Limb (tissue), 2 donors: ENCODE results near the gene MYH7.
"Not testable (repeated sequence)": the region's sequence is repeated elsewhere in the genome, so short reads cannot be mapped to it uniquely, and the experiment has no call there.

Experiments used
- DNase-seq, 2 donors: peaks; one replicate each; pipeline ENCODE4 v3.0.0-alpha.2; 2016; ENCODE audit errors: extremely low spot score in 2 of 2

Gene MYH7

DNA sequence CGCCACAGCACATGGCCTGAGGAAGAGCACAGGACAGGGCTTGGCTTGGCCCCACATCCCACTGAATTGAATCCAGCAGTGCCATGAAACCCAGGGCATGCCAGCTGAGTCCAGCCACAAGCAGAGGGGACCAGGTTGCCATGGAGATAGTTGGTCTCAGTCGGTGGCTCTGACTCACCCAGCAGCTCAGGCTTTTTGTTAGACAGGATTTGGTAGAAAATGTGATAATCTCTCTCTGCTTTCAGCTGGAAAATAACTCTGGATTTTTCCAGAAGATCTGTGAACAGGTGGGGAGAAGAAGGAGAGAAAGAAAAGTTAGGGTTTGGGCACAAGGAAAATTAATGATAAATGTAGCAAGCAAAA lies 4.8 kb downstream of the MYH7 start:
- peak in 1 of 2 donors; percentile 33 for DNase-seq

DNA sequence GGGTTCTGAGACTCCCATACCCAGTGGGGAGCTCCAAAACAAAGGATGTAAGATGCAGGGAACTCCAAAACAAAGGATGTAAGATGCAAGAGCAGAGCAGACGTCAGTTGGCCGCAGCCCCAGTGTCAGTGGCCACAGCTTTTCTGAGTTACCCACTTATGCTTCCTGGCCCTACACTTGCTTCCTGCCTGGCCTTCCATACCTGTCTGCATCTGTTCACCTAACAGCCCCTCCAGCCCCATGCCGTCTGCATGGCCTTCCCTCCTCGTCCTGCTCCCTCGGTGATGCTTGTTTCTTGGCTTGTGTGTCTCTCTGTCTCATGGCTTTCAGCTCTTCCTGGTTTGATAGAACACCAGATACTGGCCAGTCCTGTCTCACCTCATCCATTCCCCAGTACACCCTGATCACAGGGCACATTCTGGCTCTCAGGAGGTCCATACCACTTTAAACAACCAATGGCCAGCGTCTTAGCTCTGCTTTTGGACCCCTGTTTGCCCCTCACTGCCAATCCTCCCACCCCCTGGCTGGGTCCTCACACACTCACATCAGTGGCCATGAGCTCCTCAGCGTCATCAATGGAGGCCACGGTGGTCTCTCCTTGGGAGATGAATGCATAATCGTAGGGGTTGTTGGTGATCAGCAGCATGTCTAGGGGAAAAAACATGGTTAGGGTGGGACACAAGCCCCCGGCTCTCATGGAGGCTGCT lies 5.3 kb downstream of the MYH7 start:
- no peak for DNase-seq

DNA sequence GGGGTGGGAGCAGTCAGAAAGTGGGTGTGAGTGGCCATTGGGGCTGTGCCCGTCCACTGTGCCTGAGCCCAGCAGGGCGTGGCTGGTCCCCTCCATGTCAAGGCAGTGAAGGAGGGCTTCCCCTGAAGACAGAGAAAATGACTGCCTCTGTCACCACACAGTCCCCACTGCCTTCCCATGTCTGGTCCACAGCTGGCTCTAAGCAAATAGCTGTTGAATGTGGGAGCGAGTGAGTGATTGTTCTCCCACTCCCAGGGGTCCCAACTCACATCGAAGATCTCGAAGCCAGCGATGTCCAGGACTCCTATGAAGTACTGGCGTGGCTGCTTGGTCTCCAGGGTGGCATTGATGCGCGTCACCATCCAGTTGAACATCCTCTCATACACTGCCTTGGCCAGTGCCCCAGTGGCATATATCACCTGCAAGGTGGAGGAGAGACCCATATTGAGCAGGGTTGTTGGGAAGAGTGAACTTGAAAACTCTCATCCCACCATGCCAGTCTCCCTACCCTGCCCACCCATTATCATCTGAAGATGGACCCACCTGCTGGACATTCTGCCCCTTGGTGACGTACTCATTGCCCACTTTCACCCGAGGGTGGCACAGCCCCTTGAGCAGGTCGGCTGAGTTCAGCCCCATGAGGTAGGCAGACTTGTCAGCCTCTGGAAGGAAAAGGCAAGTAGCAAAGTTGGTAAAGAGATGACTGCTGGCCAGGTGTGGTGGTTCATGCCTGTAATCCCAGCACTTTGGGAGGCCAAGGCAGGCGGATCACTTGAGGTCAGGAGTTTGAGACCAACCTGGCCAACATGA lies 6.6 kb downstream of the MYH7 start:
- DNase-seq = no peak

DNA sequence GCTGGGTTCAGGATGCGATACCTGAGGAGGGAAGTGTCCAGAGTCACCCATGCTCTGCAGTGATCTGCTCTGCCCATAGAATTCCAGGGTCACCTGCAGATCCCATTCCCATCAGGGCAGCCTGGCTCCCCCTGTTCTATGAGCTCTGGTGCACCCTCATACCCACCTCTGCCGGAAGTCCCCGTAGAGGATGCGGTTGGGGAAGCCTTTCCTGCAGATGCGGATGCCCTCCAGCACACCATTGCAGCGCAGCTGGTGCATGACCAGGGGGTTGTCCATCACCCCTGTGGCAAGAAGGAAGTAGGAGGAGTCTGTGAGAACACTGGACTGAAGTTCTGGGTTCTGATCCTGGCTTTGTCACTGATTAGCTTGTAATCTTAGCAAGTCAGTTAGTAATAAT lies 9.7 kb downstream of the MYH7 start:
- not testable (repeated sequence) for DNase-seq

DNA sequence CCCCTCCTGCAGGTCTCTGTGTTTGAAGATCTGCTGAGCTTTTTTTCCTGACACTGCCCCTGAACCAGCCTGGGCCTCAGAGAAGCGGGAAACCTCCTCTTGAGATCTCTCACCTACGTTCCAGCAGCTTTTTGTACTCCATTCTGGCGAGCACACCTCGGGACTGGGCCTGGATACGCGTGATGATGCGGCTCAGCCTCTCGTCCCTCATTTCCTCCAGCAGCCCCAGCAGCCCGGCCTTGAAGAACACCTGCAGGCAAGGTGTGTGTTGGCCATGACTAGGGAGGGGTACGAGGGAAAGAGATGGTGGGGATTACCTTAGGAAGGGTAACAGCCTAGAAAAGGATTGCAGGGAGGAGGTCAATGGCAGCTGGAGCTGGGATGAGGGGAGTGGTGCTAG lies 10.3 kb downstream of the MYH7 start:
- DNase-seq = no peak

DNA sequence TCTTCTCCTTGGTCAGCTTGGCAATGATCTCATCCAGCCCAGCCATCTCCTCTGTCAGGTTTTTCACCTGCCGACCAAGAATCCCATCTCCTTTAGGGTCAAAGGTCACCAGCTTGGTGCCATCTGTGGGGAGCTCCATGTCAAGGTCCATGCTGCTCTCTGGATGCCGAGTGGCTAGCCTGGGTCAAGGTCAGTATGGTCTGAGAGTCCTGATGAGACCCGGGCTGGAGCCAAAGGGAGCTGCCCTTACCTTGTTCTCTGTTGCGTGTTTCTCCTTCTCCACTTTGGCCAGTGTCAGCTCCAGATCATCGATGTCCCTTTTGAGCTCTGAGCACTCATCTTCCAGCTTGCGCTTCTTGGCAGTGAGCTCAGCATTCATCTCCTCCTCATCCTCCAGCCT lies 11.8 kb downstream of the MYH7 start:
- no peak for DNase-seq

DNA sequence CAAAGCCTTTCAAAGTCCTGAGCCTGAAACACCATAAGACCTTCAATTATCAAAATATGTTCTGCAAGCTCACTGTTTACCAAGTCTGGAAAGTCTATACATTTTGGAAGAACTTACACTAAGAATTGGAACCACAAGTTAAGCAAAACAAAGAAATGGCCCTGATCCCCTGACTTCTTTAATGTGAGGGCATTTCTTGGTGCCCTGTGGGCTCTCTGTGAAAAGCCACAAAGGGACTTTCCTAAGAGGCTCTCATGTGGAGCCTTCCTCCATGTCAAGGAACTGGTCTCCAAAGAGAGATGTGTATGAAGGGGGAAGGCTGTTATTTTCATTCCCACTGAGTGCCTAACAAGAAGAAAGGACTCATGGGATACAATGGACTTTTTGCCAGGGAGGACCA lies 13.9 kb downstream of the MYH7 start:
- no peak for DNase-seq

DNA sequence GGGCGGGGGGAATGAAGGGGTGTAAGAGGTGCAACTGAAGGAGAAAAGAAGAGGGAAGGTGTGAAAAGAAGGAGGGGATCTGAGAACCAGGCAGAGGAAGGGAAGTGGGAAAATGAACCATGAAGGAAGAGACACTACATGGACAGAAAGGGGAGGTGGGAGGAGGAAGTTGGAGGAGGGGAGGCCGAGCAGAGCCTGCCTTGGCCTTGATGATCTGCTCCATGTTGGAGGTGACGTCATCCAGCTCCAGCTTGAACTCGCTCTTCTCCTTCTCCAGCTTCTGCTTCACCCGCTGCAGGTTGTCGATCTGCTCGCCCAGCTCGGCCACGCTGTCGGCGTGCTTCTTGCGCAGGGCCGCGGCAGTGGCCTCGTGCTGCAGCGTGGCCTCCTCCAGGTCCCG lies 15.8 kb downstream of the MYH7 start:
- not testable (repeated sequence) for DNase-seq

DNA sequence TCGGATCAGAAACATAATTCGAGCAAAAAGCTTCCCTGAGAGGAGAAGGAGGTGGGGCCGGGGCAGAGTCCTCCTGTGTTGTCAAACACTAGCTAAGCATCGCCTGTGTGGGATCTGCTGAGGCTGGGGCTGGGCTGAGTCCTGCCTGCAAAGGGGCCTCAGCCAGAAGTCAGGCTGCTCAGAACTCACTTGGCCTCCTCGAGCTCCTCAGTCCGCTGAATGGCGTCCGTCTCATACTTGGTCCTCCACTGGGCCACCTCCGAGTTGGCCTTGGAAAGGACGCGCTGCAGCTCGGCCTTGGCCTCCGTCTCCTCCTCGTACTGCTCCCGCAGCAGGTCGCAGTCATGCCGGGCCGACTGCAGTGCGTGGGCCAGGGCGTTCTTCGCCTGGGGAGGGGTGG lies 17.4 kb downstream of the MYH7 start:
- DNase-seq = no peak

DNA sequence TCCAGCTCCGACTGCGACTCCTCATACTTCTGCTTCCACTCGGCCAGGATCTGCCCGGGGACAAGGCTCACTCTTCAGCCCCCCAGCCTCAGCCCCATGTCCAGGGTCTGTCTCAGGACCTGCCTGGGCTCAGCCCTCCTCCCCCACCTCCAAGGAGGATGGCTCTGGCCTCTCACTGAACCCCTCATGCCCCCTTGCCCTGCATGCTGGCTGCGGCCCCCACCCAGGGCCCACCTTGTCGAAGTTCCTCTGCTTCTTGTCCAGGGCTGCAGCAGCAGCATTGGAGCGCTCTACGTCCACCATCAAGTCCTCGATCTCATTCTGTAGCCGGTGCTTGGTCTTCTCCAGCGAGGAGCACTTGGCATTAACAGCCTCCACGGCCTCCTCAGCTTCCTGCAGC lies 18.2 kb downstream of the MYH7 start:
- DNase-seq = not testable (repeated sequence)

DNA sequence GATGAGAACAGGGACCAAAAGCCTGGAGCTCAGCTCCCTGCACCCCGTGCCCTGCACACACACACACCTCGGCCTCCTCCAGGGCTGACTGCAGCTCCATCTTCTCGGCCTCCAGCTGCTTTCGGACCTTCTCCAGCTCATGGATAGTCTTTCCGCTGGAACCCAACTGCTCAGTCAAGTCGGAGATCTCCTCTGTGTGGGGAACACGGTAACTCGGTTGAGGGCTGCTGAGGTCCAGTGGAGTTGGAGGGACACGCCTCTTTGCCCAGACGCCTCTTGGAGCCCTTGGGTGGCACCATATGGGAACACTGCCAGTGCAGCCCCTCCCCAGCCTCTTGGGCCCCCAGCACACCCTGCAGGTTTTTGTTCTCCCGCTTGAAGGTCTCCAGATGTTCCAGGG lies 18.7 kb downstream of the MYH7 start:
- DNase-seq = no peak

DNA sequence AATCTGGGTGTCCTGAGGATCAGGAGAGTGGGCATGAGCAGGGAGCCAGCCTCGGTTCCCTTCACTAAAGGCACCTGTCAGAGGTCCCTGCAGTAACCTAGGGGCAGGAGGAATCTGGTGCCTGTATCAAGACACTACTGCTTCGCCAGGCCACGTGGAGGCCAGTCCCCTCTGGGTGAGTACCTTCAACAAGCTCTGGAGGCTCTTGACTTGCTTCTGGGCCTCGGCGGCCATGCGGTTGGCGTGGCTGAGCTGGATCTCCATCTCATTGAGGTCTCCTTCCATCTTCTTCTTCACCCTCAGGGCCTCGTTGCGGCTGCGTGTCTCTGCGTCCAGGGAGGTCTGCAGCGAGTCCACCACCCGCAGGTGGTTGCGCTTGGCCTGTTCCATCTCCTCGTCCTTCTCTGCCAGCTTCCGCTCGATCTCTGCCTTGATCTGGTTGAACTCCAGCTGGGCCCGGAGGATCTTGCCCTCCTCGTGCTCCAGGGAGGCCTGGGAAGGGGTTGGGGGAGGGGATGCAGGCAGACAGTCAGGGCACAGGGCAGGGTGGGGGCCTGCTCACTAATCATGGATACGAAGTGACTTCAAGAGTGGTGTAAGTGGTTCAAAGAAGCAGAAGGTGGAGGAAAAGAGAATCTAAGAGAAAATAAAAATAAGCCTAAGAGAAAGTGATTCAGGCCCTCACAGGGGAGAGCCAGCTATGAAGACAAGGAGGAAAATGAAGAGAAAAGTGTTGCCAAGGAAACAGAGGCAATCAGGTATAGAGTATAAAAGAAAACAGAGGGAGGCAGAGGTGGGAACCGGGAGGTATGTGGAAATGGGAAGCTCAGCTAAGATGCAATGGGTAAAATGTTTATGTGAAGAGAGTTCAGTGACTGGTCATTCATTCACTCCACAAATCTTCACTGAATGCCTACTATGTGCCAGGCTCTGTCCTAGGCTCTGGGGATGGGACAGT lies 19.4 kb downstream of the MYH7 start:
- no peak for DNase-seq

DNA sequence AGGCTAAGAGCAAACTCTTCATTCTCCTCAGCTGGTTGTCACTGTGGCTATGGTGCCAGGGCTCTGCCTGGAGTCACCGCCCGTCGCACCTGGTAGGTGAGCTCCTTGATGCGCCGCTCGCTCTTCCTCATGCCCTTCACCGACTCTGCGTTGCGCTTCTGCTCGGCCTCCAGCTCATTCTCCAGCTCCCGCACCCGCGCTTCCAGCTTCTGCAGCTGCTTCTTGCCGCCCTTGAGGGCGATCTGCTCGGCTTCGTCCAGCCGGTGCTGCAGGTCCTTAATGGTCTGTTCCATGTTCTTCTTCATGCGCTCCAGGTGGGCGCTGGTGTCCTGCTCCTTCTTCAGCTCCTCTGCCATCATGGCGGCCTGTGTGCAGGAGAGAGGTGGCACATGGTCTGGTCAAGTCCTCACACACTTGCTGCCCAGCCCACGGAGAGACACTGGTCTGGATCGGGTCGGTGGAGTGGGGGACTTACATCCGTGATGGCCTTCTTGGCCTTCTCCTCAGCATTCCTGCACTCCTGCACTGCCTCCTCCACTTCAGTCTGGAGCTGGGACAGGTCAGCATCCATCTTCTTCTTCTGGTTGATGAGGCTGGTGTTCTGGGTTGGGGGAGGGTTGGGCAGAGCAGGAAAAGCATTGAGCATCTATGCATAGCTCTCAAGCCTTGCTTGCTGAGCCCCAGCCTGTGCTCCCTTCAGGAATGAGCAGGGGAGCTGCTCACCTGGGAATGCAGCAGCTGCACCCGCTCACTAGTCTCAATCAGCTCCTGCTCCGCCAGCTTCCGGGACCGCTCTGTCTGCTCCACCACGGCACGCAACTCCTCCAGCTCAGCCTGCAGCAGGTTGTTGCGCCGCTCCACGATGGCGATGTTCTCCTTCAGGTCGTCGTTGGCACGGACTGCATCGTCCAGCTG lies 20.3 kb downstream of the MYH7 start:
- DNase-seq = no peak

DNA sequence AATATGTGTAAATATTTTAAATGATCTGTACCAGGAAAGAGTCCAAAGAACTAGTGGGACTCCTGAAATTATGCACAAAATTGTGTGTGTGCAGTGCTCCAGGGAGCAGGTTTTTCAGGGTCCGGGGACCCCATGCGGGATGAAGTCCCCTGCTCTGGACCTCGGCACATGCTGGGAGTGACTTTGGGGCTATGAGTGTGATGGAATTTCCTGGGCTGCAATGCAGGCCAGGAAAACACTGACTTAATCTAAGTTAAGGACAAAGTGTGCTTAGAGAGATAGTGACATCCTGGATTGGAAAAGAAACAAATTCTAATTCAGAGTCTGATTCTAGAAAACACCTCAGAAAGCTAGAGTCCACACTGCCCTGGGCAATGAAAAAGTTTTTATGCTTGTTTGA lies 21.2 kb downstream of the MYH7 start:
- DNase-seq = no peak

DNA sequence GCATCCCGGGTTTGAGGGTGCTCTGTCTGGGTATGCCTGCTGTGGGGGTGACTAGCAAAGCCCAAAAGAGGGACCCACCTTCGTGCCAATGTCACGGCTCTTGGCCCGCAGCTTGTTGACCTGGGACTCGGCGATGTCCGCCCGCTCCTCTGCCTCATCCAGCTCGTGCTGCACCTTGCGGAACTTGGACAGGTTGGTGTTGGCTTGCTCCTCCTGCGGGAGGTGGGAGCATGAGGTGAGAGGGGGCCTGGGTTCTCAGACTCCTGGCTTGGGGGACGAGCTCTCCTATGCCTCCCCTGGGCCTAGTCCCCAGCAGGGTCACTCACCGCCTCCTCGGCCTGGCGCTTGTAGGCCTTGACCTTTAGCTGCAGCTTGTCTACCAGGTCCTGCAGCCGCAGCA lies 21.8 kb downstream of the MYH7 start:
- no peak for DNase-seq

DNA sequence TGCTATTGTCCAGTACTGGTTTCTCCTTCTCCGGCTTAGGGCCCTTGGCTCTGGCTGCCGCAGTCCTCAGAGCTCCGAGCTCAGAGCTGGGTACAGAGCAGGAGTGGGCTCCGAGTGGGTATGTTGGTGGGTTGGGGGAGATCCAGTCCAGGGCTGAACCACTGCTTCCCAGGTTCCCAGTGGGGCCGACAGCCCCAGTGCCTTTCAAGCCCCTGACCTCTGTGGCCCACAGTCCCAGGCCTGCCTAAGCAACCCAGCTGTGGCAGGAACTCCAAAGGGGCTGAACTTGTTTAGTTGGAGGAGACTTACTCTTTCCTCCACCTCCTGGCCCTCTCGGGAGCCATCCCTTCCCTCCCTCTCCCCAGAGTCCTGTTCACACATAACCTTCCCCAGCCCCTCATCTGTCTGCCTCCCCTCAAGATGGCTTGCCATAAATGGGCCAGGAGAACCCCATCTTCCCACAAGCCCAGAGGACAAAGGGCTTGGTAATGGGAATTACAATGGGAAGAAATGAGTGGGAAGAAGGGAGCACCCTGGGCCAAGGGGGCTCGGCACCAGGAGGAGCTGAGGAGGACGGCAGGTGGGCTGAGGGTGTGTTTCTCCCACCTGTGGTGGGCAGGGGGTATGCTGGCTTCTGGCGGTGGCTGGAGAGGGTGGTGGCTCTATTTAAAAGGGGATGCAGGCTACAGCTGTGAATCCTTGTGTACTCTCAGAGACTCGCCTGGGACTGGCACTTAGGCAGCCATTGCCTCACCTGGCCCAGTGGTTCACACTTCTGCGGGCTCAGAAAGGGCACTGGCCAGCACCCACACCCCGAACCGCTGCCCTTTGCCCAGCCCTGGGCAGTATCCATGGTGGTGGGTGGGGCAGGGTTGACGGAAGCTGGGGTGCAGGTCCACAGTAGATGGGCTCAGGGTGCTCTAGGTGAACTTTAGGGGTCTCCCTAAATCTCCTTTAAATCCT lies 23.6 kb downstream of the MYH7 start:
- no peak for DNase-seq

DNA sequence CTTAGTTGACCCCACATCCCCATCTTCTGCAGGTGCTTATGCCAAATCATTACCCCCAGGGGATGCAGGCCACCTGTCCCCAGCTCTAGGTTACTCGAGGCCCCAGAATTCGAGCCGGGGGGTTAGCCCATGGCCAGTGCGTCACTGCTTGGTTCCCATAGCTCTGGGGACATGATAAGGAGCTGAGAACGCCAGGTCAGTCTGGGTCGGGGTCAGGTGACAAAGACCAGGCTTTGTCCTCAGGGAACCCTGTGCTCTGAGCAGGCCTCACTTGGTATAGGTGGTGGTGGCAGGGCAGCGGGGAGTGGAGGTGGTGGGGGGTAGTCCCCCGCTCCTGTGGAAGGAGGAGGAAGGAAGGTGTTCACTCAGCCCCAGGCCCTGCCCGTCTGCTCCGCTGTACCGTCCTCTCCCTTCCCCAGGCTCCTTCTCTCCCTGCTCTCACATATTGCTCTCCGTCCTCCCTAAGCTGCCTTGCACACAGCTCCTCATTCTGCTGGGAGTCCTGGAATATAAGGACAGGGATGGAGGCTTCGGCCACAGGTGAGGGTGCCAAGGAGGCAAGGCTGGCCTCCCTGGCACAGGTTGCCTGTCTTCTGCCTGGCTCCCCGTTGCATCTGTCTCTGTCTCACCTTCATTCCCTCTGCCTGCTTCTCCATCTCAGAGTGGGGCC lies 25.4 kb downstream of the MYH7 start:
- DNase-seq = no peak

DNA sequence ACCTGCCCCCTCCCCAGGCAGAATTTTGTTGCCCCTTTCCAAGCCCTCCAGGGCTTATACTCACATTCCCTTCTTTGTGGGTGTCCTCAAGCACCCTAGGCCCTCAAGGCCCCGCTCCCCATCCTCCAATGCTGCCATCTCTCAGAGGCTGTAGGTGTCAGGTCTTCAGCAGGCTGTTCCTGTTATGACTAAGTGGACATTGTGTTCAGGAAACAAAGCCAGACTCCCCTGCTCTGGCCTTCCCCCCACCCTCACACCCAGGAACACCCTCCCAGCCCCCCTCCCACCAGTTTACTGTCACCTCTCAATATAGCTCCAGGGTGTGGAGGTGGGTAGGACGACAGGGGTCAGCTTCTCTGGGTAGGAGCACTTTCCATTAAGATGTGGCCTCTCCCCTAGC lies 26.0 kb downstream of the MYH7 start:
- DNase-seq = no peak

DNA sequence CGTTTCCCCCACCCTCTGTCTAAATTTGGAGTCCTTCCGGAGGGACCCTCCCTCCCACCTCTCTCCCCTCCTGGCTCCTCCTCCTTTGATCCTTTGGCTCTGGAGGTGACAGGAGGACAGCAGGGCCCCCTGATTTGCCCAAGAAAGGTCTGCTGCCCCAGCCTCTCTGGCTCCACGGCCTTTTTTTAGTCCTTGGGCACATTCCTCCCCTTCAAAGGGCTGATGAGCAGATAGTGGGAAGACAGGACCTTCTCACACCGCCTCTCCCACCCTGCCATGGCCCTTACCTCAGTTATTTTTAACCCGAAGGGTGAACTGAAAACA lies 27.2 kb downstream of the MYH7 start:
- DNase-seq = no peak
